ENCODE data around the gene AUTS2. TPM values are rescaled to one million over a fixed set of nuclear protein-coding genes. Genes with fewer than 3 reads are reported as not detected.

AUTS2 gene
- total RNA-seq, 1 experiment from 2014 or later = 2.5 TPM

- no peaks in the 10 kb centered on the region for H3K27me3 ChIP-seq (ENCODE audit: control insufficient read depth, insufficient read depth, low read length)
- no peaks in the 10 kb centered on the region; the same call in 1 of the 2 replicates for H3K4me1 ChIP-seq (ENCODE audit: control insufficient read depth, insufficient read depth, low read length)
- ChIA-PET CTCF (no interaction called here), POLR2A (no interaction called here)
- no peak overlapping the region for H3K4me3 ChIP-seq (ENCODE audit: low read depth in 2 of 2, low read length in 2 of 2)
- intact Hi-C loops (cut with micrococcal nuclease; ENCODE audit: unreplicated experiment) = no loop called here
- no peaks in the 10 kb centered on the region for H3K9me3 ChIP-seq (ENCODE audit: control insufficient read depth, insufficient read depth, low read depth, low read length)
- ATAC-seq (no peak), DNase-seq (ENCODE audit: low read depth, low spot score) (no peak)
- TF ChIP-seq POLR2AphosphoS5 (IDR thresholded peaks at IDR 0.05; ENCODE audit: low read depth, low read length) = no peak
- TF ChIP-seq REST (IDR thresholded peaks at IDR 0.05; ENCODE audit: insufficient read depth in 1 of 2, low read depth in 2 of 2, low read length in 1 of 2) = no peak
- no peak for TF ChIP-seq CTCF (IDR thresholded peaks at IDR 0.05)
- no peak for TF ChIP-seq SIN3A (IDR thresholded peaks at IDR 0.05; ENCODE audit: borderline replicate concordance, insufficient read depth, low read depth, low read length)
- TF ChIP-seq TCF7L2 (IDR thresholded peaks at IDR 0.05; ENCODE audit: low read depth, low read length) = no peak
- H3K27ac ChIP-seq (ENCODE audit: low read length) = no peak overlapping the region
- no TSS peak for BruUV-seq (replicated peaks)
- H3K36me3 ChIP-seq (ENCODE audit: control insufficient read depth, insufficient read depth, low read length) = no peaks in the 10 kb centered on the region
- in situ Hi-C loops (cut with HindIII; ENCODE audit: low pct_unique_long_range_greater_than_20kb, low sequenced_read_pairs) = no loop called here
Measured at GRCh38 chr7:70569335-70569819, 971.1 kb downstream of the AUTS2 start.

- no peaks in the 10 kb centered on the region for H3K9me3 ChIP-seq (ENCODE audit: control insufficient read depth, insufficient read depth, low read depth, low read length)
- DNase-seq (ENCODE audit: low read depth, low spot score) (no peak), ATAC-seq (no peak)
- no peak overlapping the region for H3K27ac ChIP-seq (ENCODE audit: low read length)
- TF ChIP-seq REST (IDR thresholded peaks at IDR 0.05; ENCODE audit: insufficient read depth in 1 of 2, low read depth in 2 of 2, low read length in 1 of 2) (no peak), CTCF (IDR thresholded peaks at IDR 0.05) (no peak), POLR2AphosphoS5 (IDR thresholded peaks at IDR 0.05; ENCODE audit: low read depth, low read length) (no peak), SIN3A (IDR thresholded peaks at IDR 0.05; ENCODE audit: borderline replicate concordance, insufficient read depth, low read depth, low read length) (no peak), TCF7L2 (IDR thresholded peaks at IDR 0.05; ENCODE audit: low read depth, low read length) (no peak)
- no peak overlapping the region for H3K4me3 ChIP-seq (ENCODE audit: low read depth in 2 of 2, low read length in 2 of 2)
- no peaks in the 10 kb centered on the region for H3K27me3 ChIP-seq (ENCODE audit: control insufficient read depth, insufficient read depth, low read length)
- intact Hi-C loops (cut with micrococcal nuclease; ENCODE audit: unreplicated experiment) = no loop called here
- in situ Hi-C loops (cut with HindIII; ENCODE audit: low pct_unique_long_range_greater_than_20kb, low sequenced_read_pairs) = no loop called here
- no peaks in the 10 kb centered on the region; the same call in 1 of the 2 replicates for H3K4me1 ChIP-seq (ENCODE audit: control insufficient read depth, insufficient read depth, low read length)
- CTCF ChIA-PET = no interaction called here
- BruUV-seq (replicated peaks) = no TSS peak
- POLR2A ChIA-PET = no interaction called here
- no peaks in the 10 kb centered on the region for H3K36me3 ChIP-seq (ENCODE audit: control insufficient read depth, insufficient read depth, low read length)
Measured at GRCh38 chr7:70570029-70570428, 971.8 kb downstream of the AUTS2 start.

Data from Panc1 (cell line).